Gastroesophageal sphincter (tissue), 3 donors: ENCODE results near the gene UBE2I.

Experiments
- CTCF ChIP-seq, 4 experiments: fragments of 200-600 bp in 2 of 4; fragments of 450-650 bp in 2 of 4; sonication (generic) in 1 of 4; IDR thresholded peaks; one replicate each; pipeline ENCODE4 v1.5.1; 2017 to 2019; ENCODE audit warnings: antibody characterized with exemption in 4 of 4, mild to moderate bottlenecking in 2 of 4, moderate library complexity in 2 of 4
- POLR2A ChIP-seq, 2 donors: fragments of 450-650 bp; IDR thresholded peaks; one replicate each; pipeline ENCODE4 v1.6.1; 2017; ENCODE audit warnings: antibody characterized with exemption in 2 of 2, mild to moderate bottlenecking in 2 of 2, moderate library complexity in 1 of 2
- POLR2AphosphoS5 ChIP-seq: sonication (generic); formaldehyde crosslinking; IDR thresholded peaks from one replicate; pipeline ENCODE4 v1.6.1; 2017; ENCODE audit warnings: antibody characterized with exemption

- TF ChIP-seq CTCF (IDR thresholded peaks at IDR 0.05) (no peak), POLR2AphosphoS5 (no peak), POLR2A (IDR thresholded peaks at IDR 0.05) (no peak)
These were observed 27.9 kb upstream of the UBE2I start for GRCh38 chr16:1281517-1281916.
